Left lung (tissue), 10 donors: ENCODE data around the gene RETREG2. TPM values are rescaled to one million over a fixed set of nuclear protein-coding genes. Genes with fewer than 3 reads are reported as not detected.

ENCODE experiments used
- ATAC-seq: fragments of 200-7000 bp; cut with Tn5 transposase; one replicate; pipeline ENCODE4 v1.9.1; 2020; ENCODE audit warnings: moderate library complexity
- DNase-seq, 4 donors: peaks; one replicate each; pipeline ENCODE4 v3.0.0-alpha.2; 2013 to 2020
- H3K27ac ChIP-seq, 2 donors: fragments of 200-600 bp; sonication (generic) in 1 of 2; one replicate each; pipeline versions ENCODE4 v1.5.0 to v1.8.0; 2020 to 2021
- H3K27me3 ChIP-seq, 2 donors: fragments of 200-600 bp; sonication (generic) in 1 of 2; one replicate each; pipeline versions ENCODE4 v1.5.0 to v1.8.0; 2020 to 2021
- H3K36me3 ChIP-seq, 2 donors: fragments of 200-600 bp; sonication (generic) in 1 of 2; one replicate each; pipeline versions ENCODE4 v1.5.0 to v1.8.0; 2020 to 2021
- H3K4me1 ChIP-seq, 2 donors: fragments of 200-600 bp; one replicate each; pipeline ENCODE4 v1.8.0; 2021
- H3K4me3 ChIP-seq, 2 donors: fragments of 200-600 bp; sonication (generic) in 1 of 2; one replicate each; pipeline versions ENCODE4 v1.5.0 to v1.8.0; 2020 to 2021; ENCODE audit warnings: mild to moderate bottlenecking in 1 of 2
- H3K9me3 ChIP-seq, 2 donors: fragments of 200-600 bp; sonication (generic) in 1 of 2; one replicate each; pipeline versions ENCODE4 v1.5.0 to v1.8.0; 2020 to 2021
- intact Hi-C, 2 donors: fragments of 100-400 bp; cut with DNase I; formaldehyde crosslinking; loops; one replicate each; pipeline versions ENCODE4 v1.11.2 to v1.14.2; 2022
- polyA plus RNA-seq, 6 donors: library from polyadenylated mRNA; unstranded; fragments of 120-200 nt; gene quantifications; one replicate each; pipeline ENCODE4 v1.2.1, GENCODE V29; 2013; ENCODE audit not compliant: insufficient read length in 6 of 6
- total RNA-seq, 2 donors: library from RNA; stranded (reverse); fragmentation: NEBNext Ultra II Directional; extraction: Animal tissue kit (Norgen Biotek cat#: 25700); gene quantifications; one replicate each; pipeline ENCODE4 v1.2.1, GENCODE V29; 2021
- TF ChIP-seq, protein P1 (sequence below), 2 donors: fragments of 200-600 bp; sonication (generic) in 1 of 2; IDR thresholded peaks; one replicate each; pipeline versions ENCODE4 v1.5.0 to v1.8.0; 2021; ENCODE audit warnings: antibody characterized with exemption in 2 of 2
- donor health status: DM: no; HTN: yes; CAD: no.
- donor health status: DM: no; HTN: no; CAD: no.

The RETREG2 gene
- total and polyA plus RNA-seq, 8 donors: 75.0 to 86.6 (median 83.5) TPM

DNA sequence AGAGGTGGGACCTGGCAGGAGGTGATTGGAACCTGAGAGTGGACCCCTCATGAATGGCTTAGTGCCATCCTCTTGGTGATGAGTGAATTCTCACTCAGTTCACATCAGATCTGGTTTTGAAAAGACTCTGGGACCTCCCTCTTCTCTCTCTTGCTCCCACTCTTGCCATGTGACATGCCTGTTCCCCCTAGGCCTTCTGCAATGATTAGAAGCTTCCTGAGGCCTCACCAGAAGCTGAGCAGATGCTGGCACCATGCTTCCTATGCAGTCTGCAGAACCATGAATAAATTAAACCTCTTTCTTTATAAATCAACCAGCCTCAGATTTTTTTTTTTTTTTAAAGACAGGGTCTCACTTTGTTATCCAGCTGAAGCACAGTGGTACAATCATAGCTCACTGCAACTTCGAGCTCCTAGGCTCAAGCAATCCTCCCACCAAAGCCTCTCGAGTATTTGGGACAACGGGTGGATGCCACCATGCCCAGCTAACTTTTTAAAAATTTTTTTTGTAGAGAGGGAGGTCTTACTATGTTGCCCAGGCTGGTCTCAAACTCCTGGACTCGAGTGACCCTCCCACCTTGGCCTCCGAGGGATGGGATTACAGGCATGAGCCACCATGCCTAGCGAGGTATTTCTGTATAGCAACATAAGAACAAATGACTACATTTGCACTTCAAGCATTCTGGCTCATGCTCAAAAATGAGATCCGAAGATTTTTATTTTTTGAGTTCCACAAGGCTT, 26.5 kb downstream of the RETREG2 start:
- H3K9me3 ChIP-seq: peaks cover 0 to 4% of the 10 kb centered on the region in 2 donors
- no peak for DNase-seq
- ATAC-seq: no peak
- H3K4me3 ChIP-seq: no peak overlapping the region
- peaks cover 0 to 21% of the 10 kb centered on the region in 2 donors for H3K36me3 ChIP-seq
- H3K27me3 ChIP-seq: peaks cover 0 to 3% of the 10 kb centered on the region in 2 donors
- intact Hi-C loops: no loop called here
- H3K4me1 ChIP-seq: peaks cover 14 to 29% of the 10 kb centered on the region in 2 donors
- TF ChIP-seq, protein P1, sequence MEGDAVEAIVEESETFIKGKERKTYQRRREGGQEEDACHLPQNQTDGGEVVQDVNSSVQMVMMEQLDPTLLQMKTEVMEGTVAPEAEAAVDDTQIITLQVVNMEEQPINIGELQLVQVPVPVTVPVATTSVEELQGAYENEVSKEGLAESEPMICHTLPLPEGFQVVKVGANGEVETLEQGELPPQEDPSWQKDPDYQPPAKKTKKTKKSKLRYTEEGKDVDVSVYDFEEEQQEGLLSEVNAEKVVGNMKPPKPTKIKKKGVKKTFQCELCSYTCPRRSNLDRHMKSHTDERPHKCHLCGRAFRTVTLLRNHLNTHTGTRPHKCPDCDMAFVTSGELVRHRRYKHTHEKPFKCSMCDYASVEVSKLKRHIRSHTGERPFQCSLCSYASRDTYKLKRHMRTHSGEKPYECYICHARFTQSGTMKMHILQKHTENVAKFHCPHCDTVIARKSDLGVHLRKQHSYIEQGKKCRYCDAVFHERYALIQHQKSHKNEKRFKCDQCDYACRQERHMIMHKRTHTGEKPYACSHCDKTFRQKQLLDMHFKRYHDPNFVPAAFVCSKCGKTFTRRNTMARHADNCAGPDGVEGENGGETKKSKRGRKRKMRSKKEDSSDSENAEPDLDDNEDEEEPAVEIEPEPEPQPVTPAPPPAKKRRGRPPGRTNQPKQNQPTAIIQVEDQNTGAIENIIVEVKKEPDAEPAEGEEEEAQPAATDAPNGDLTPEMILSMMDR (IDR thresholded peaks at IDR 0.05): no peak
- no peak overlapping the region for H3K27ac ChIP-seq

DNA sequence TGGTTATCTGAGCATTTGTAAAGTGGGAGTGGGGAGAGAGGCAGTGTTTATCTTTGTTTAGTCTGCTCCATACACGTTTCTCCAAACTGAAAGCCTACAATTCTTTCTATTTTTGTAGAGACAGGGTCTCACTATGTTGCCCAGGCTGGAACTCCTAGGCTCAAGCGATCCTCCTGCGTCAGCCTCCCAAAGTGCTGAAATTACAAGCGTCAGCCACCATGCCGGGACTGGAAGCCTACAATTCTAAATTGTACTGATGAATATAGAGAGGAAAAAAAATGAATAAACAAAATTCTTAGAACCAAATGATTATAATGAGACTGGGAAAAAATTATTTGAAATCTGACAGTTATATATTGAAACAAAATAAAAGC, 27.1 kb downstream of the RETREG2 start:
- TF ChIP-seq, protein P1 (IDR thresholded peaks at IDR 0.05): no peak
- intact Hi-C loops: no loop called here
- Histone ChIP-seq H3K4me1 (peaks cover 14 to 34% of the 10 kb centered on the region in 2 donors), H3K4me3 (no peak overlapping the region), H3K27me3 (no peaks in the 10 kb centered on the region), H3K27ac (no peak overlapping the region), H3K9me3 (peaks cover 0 to 4% of the 10 kb centered on the region in 2 donors), H3K36me3 (peaks cover 0 to 26% of the 10 kb centered on the region in 2 donors)
- DNase-seq (no peak), ATAC-seq (no peak)

DNA sequence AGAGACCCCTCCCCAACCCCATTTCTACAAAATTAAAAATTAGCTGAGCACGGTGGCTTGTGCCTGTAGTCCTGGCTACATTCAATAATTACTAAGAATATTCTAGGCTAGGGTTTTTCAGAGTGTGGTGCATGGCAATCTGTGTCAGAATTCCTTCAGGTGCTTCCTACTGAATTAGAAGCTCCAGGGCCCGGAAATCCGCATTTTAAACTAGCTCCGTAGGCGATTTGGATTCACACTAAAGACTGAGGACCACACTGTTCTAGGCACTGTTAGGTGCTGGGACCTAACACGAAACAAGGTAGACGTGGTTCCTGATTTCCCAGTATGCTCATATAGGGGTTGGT, 27.9 kb downstream of the RETREG2 start:
- Histone ChIP-seq H3K27me3 (no peaks in the 10 kb centered on the region), H3K27ac (peak overlapping the region; percentile 94 to 95), H3K36me3 (peaks cover 0 to 34% of the 10 kb centered on the region in 2 donors), H3K4me3 (peak overlapping the region; percentile 50 to 61), H3K9me3 (peaks cover 0 to 4% of the 10 kb centered on the region in 2 donors), H3K4me1 (peaks cover 14 to 35% of the 10 kb centered on the region in 2 donors)
- ATAC-seq: no peak
- no peak for DNase-seq
- TF ChIP-seq, protein P1 (IDR thresholded peaks at IDR 0.05): no peak
- intact Hi-C loops: no loop called here

DNA sequence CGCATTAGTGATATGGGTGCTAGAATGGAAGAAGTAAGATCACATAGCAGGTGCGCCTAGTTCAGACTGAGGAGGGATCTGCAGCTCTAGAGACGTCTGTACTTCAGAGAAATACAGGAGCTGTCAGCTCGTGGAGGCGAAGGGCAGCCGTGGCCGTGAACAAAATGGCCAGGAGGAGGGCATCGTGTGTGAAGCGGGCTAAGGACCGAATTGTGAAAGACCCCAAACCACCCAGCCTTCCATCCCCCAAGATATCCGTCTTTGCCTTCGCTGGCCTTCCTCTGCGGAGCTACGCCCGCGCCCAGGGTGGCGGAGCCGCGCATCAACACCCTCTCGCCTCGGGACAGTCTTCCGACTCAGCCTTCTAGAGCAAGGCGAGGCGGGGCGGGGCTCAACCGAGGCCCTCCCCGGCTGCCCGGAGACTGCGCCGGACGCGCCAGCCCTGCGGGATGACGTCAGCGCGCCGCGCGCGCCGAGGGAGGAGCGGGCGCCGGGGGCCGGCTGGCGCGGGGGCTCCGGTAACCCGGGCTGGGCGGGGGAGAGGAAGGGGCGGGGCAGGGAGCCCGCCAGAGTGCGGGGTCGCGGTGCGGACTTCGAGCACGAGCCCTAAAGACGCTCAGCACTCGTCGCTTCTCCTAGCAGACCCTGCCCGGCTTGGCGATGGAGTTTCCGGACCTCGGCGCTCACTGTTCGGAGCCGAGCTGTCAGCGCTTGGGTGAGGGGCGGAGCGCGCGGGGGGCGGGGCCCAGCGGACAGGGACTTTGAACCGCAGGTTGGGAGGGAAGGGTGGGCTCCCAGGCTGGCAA, 28.5 kb downstream of the RETREG2 start, which contains the start of gene ZFAND2B:
TSS of gene ZFAND2B (plus strand) at position 455 of the 806 bp plus-strand sequence. CDS start at position 661, 206 bp downstream.
- H3K9me3 ChIP-seq: peaks cover 0 to 4% of the 10 kb centered on the region in 2 donors
- intact Hi-C loops: no loop called here
- DNase-seq: peak; percentile 94 to 99 (median 96)

More for the DNA sequence above, 28.5 kb downstream of the RETREG2 start, which contains the start of gene ZFAND2B:
- peaks cover 0 to 38% of the 10 kb centered on the region in 2 donors for H3K36me3 ChIP-seq
- peak; percentile 96 for ATAC-seq
- TF ChIP-seq, protein P1 (IDR thresholded peaks at IDR 0.05): no peak
- H3K27me3 ChIP-seq: no peaks in the 10 kb centered on the region
- H3K27ac ChIP-seq: peak within 1 kb of the TSS; percentile 94 to 95
- H3K4me1 ChIP-seq: peaks cover 14 to 35% of the 10 kb centered on the region in 2 donors
- peak within 1 kb of the TSS; percentile 50 to 61 for H3K4me3 ChIP-seq
